ENCODE measurements around the gene ARID3A. TPM values are rescaled to one million over a fixed set of nuclear protein-coding genes. Genes with fewer than 3 reads are reported as not detected.

The ARID3A gene
- total and polyA plus RNA-seq, 2 donors (not counting 3 experiments of a cell fraction or from before 2014, with no cell fraction given): 5.4 to 13.2 TPM

- H3K9ac ChIP-seq (replicated peaks; ENCODE audit: extremely low read depth, insufficient read depth, low read length): no peak overlapping the region
- H3K9me1 ChIP-seq (replicated peaks; ENCODE audit: control insufficient read depth, extremely low read depth, insufficient read depth, low read length): no peaks in the 10 kb centered on the region
- no peak for TF ChIP-seq EZH2 (IDR thresholded peaks at IDR 0.05; ENCODE audit: borderline replicate concordance, low read depth, low read length, severe bottlenecking)
- TF ChIP-seq JUN (IDR thresholded peaks at IDR 0.05; ENCODE audit: borderline replicate concordance, insufficient read depth, insufficient read length, low read depth): no peak
- TF ChIP-seq, protein P1, sequence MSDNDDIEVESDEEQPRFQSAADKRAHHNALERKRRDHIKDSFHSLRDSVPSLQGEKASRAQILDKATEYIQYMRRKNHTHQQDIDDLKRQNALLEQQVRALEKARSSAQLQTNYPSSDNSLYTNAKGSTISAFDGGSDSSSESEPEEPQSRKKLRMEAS (IDR thresholded peaks at IDR 0.05; ENCODE audit: insufficient read depth, insufficient read length): no peak
- TF ChIP-seq POLR2A (IDR thresholded peaks at IDR 0.05; ENCODE audit: low read depth, low read length): no peak
- TF ChIP-seq POLR2AphosphoS5 (IDR thresholded peaks at IDR 0.05; ENCODE audit: insufficient read depth, low read depth, low read length): no peak
- no peak for TF ChIP-seq MYC (IDR thresholded peaks at IDR 0.05; ENCODE audit: low read depth, low read length)
- no peak overlapping the region for H3K4me3 ChIP-seq (replicated peaks in 1 of 3; ENCODE audit: insufficient read depth in 1 of 3, low read depth in 1 of 3, low read length in 3 of 3)
- no peaks in the 10 kb centered on the region for H3K9me3 ChIP-seq (replicated peaks; ENCODE audit: control insufficient read depth, insufficient read depth, low read length)
- no peaks in the 10 kb centered on the region for H3K36me3 ChIP-seq (ENCODE audit: control insufficient read depth in 2 of 2, extremely low read depth in 1 of 2, insufficient read depth in 2 of 2, low read length in 2 of 2)
- H3K27me3 ChIP-seq (ENCODE audit: control insufficient read depth in 2 of 2, insufficient read depth in 2 of 2, low read length in 2 of 2): no peaks in the 10 kb centered on the region
- no peaks in the 10 kb centered on the region for H4K20me1 ChIP-seq (replicated peaks; ENCODE audit: control insufficient read depth, extremely low read depth, insufficient read depth, low read length)
- POLR2A ChIA-PET: interaction anchor here (1.5 kb wide), 1 partner anchor 10 kb away, joined by 4 read pairs; no protein-coding TSS in a partner anchor
- peaks cover 10% of the 10 kb centered on the region for H3K4me1 ChIP-seq (ENCODE audit: control insufficient read depth, extremely low read depth, insufficient read depth, low read length)
- H3K79me2 ChIP-seq (ENCODE audit: control insufficient read depth, insufficient read depth, low read length): peaks cover 10% of the 10 kb centered on the region
- H2AFZ ChIP-seq (ENCODE audit: low read depth, low read length): no peak overlapping the region
- no peak for FAIRE-seq
- DNase-seq (ENCODE audit: low read depth, low spot score): no peak
- no TSS peak for BruUV-seq (replicated peaks)
- CTCF ChIA-PET: interaction anchor here (1.8 kb wide), 1 partner anchor 48 kb away, joined by 5 read pairs; no protein-coding TSS in a partner anchor
- intact Hi-C loops (cut with micrococcal nuclease): loop anchor here (2.0 kb wide), 2 partner anchors 19 to 141 kb away; partner anchors contain the start of genes MED16 and RNU6-9
- no peak overlapping the region for H3K4me2 ChIP-seq (ENCODE audit: insufficient read depth, low read length)
- dilution Hi-C loops (cut with MboI; ENCODE audit: extremely low pct_ligation_motif_present, low sequenced_read_pairs): no loop called here
- H3K27ac ChIP-seq (ENCODE audit: insufficient read depth, low read depth, low read length): no peak overlapping the region
Observed at GRCh38 chr19:911197-912033, 14.4 kb upstream of the ARID3A start.
